HT1080 (cell line): ENCODE results near the gene DOCK1. TPM values are rescaled to one million over a fixed set of nuclear protein-coding genes. Genes with fewer than 3 reads are reported as not detected.
"Not testable (repeated sequence)": the region's sequence is repeated elsewhere in the genome, so short reads cannot be mapped to it uniquely, and the experiment has no call there.

Experiments
- DNase-seq: peaks from one replicate; pipeline ENCODE4 v3.0.0-alpha.2; 2015; ENCODE audit warnings: low read depth
- total RNA-seq: library from RNA; depleted of rRNA; stranded (reverse); fragments of >200 nt; shearing (Covaris generic); gene quantifications from 2 replicates; pipeline ENCODE4 v1.2.3, GENCODE V29; 2014

DOCK1 gene
- total RNA-seq, 1 experiment from 2014 or later: 28.6 TPM

DNA sequence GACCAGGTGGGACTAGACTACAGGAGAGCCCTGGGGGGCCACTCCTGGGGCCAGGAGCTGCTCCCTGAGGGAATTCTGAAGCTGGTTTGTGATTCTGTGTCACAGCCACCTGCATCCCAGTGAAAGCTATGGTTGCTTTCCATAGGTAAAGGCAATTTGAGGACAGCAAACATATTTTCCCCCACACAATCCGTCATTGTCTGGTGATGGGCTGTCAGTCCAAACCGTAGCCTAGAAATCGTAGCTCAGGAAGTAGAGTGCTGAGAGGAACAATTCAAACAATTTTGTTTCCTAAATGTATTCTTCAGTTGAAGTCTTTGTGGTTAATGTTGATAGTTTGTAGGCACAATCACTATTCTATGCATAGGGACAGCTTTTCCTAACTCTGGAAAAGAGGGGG, 397.1 kb downstream of the DOCK1 start:
- DNase-seq: no peak

- DNase-seq: no peak
These were observed 397.9 kb downstream of the DOCK1 start for GRCh38 chr10:127303105-127303504.

DNA sequence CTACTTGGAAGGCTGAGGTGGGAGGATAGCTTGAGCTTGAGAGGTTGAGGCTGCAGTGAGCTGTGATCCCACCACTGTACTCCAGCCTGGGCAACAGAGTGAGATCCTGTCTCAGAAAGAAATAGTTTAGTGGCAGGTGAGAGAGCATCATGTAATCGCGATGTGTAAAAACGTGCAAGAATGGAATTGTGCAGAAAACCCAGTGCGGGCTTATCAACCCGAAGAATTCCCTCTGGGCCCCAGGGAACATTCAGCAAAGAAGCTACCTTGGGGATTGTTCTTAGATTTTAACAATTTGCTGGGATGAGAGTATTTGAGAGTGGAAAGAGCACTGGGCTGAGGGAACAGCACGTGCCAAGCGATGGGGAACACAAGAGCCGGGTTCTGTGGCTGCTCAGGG, 398.5 kb downstream of the DOCK1 start:
- DNase-seq: no peak

DNA sequence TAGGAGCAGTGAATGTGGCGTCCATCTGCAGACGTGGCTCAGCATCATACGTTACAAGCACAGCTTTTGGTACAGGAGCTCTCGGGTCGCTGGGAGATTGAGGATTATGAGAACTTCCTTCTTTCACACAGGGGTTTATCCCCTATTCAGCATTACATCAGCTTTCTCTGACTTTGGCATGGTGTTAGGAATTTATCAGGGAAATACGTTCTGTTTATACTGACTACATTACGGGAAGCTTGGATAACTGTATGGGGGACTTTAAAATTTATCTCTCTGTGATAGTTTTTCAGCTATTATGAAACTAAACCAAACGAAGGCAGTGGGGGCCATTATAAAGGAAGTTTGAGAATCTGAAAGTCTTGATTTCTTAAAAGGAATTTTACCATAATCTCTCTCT, 401.3 kb downstream of the DOCK1 start:
- DNase-seq: no peak

DNA sequence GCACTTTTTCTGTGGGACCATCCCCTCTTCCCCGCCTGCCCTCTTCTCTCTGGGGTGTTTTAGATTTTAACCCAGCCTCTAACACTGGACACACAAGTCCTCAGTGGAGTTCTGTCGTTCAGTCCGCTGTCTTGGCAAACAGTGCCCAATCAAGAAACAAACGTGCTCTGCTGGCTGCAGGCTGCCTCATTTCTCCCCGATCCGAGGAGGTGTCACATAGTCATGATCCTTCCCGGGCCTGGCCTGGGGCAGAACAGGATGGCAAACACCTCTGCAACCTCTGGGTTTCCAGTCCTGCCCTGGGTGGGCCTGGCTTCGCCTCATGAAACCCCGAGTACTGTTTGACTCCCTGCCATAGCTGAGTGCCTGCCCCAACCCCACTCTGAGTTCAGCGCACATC, 402.1 kb downstream of the DOCK1 start:
- no peak for DNase-seq

GRCh38 chr10:127308031-127308430, 402.8 kb downstream of the DOCK1 start:
- DNase-seq: no peak

DNA sequence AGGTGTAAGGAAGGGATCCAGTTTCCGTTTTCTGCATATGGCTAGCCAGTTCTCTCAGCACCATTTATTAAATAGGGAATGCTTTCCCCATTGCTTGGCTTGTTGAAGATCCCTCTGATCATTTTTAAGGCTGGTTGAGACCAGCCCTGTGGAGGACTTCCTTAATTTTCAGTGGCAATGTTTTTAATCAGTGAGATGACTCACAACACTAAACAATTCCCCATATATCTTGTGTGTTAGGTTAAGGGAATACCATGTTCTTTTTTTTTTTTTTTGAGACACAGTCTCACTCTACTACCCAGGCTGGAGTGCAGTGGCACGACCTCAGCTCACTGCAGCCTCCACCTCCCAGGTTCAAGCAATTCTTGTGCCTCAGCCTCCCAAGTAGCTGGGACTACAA, 404.4 kb downstream of the DOCK1 start:
- DNase-seq: not testable (repeated sequence)

DNA sequence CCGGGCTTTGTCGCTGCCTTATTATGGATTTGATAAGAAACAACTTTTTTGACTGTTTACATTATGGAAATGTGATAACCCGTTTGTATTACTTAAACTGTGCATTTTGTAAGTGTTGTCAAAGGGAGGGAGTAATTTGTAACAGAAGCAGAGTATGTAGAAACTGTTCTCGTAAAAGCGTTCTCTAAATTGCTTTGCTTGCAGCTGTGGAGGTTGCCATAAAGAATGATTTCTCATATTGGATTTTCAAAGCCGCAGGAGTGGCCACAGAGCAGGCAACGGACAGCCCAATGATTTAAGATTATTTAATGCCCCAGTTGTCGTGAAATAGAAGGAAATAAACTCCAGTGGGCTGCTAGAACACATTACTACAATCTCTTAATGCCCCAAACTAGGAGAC, 405.2 kb downstream of the DOCK1 start:
- no peak for DNase-seq

- DNase-seq: no peak
These were observed 405.7 kb downstream of the DOCK1 start for GRCh38 chr10:127310923-127311322.

DNA sequence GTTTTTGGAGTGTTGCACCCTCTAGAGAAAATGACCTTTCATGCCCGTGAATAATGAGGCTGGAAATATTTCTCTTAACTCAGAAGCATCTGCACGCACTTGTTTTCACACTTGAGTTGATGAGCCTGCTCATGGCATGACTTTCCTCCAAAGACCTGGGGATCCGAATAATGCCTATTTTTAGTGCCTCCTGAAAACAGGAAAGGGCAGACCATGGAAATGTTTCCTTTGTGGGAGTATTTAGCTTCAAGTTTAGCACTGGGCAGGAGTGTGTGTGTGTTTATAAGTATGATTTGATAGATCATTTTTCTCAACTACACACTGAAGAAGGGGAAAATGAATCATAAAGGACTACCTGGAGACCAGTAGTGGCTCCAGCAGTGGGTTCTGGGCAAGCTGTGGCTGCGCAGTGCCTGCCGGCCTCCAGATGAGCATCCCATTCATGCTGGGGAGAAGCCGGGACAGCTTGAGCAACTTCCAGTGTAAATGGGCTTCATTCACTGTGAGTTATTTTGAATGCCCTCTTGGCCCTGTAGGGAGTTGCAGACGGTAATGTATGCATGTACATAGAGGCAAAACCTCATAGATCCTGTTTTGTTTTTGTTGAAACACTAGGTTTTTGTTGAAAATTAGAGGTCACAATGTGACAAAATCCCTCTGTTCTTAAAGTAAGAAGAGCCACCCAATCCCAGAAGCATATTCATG, 408.9 kb downstream of the DOCK1 start:
- no peak for DNase-seq

- no peak for DNase-seq
These were observed 409.6 kb downstream of the DOCK1 start for GRCh38 chr10:127314797-127315196.

DNA sequence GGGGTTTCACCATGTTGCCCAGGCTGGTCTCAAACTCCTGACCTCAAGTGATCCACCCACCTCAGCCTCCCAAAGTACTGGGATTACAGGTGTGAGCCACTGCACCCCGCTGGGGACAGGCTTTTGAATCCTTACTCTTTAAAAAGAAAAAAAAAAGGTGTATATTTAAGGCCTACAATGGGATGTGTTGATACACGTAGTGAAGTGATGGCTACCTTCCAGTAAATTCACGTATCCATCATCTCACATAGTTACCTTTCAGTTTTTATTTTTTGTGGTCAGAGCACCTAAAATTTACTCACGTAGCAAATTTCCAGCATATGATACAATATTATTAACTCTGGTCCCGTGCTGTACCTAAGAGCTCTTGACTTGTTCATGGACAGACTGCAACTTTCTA, 410.7 kb downstream of the DOCK1 start:
- DNase-seq: no peak

DNA sequence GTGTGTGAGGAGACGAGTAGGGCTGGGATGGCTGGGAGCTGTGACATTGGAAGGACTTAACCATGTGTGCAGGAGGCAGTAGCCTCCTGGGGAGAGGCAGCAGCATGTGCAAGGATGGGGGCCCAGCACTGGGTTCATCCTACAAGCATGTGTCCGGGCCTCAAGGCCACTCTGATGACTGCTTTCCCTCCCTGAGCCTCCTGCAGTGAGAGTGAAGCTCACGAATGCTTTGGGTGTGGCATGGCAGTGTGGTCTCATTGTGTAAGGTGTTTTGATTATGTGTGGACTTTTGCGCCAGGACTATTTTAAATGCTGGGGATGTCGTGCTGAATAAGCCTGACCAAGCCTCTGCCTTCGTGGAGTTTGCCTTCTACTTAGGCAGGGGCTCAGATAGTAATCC, 413.2 kb downstream of the DOCK1 start:
- DNase-seq: no peak

GRCh38 chr10:127319271-127319670, 414.0 kb downstream of the DOCK1 start:
- no peak for DNase-seq

DNA sequence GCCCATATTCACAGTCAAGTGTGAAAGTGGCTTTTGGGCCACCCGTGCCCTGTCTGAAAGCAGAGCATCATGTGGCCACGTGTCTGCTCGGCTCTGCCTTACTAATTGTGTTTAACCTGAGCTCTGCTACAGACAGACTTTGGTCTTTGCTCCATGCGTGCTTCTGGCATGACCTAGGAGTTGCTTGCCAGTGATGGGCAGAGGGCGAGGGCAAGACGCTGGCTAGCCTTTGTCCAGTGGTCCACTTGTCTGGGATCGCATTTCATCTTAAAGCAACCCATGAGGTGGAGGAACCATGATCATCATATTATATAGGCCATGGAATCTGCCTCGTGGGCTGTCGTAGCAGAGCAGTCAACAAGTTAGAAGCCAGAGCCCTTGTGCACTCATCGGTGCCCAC, 414.5 kb downstream of the DOCK1 start:
- no peak for DNase-seq

DNA sequence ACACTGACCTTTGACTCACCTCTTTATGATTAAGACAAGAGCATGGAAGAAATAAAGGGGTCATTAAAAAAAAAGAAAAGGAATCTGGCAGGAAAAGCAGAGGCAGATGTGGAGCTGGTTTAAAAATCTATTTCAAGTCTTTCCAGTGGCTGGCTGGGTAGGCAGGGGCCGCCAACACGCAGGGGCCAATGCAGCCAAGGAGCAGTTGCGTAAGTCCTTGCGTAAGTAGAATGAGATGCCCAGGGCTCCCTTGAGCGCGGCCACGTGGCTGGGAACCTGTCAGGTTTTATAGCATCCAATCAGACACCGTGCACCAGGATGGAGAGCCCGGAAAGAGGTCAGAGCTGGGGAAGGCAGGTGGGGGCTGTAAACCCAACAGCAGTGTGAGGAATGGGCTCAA, 414.9 kb downstream of the DOCK1 start:
- DNase-seq: no peak

DNA sequence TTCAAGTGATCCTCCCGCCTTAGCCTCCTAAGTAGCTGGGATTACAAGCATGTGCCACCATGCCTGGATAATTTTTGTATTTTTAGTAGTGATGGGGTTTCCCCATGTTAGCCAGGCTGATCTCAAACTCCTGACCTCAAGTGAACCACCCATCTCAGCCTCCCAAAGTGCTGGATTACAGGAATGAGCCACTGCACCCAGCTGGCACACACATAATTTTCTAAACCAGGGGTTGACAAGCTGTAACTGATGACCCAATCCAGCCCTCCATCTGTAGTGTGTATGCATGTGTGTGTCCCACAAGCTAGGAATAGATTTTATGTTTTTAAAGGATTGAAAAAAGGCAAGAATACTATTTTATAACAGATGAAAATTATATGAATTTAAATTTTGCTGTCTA, 417.1 kb downstream of the DOCK1 start:
- no peak for DNase-seq

DNA sequence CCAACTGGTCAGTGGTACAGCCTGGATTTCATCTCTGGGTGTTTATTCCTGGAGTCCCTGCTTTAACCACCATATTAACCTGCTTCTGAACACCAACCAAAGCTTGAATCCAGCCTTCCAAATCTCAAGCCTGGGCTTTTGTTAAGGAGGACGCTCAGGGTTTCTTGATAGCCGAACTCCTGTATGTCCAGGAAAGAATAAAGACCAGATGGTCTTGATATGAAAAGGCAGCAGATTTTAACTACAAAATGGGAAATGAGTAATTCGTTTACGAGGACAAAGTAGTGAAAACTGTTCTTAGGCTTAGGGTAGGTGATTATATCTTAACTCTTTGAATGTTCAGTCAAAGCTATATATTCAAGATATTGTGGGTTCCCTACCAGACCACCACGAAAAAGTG, 420.3 kb downstream of the DOCK1 start:
- no peak for DNase-seq

DNA sequence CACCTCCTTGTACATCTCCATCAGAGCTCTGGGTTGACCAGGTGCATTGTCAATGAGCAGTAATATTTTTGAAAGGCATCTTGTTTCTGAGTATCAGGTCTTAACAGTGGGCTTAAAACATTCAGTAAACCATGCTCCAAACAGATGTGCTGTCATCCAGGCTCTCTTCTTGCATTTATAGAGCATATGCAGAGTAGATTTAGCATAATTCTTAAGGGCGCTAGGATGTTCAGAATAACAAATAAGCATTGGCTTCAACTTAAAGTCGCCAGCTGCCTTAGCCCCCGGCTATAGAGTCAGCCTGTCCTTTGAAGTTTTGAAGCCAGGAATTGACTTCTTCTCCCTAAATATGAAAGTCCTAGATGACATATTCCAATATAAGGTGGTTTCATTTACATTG, 421.7 kb downstream of the DOCK1 start:
- no peak for DNase-seq

DNA sequence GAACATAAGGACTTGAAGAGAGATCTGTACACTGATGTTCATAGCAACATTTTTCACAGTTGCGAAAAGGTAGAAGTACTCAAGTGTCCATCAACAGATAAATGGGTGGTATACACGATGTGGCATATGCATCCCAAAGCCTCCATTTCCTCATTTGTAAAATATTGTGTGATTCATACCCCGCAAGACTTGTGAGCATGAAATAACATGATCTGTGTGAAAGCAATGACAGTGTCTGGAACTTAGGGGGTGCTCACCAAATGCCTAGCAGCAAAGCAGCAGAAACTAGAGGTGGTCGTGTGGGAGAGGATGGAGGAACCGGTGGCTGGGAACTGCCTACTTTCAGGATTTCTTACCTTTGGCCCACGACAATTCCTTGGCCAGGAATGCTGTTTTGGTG, 426.5 kb downstream of the DOCK1 start:
- DNase-seq: no peak

GRCh38 chr10:127332631-127333030, 427.4 kb downstream of the DOCK1 start:
- peak; percentile 4 for DNase-seq

DNA sequence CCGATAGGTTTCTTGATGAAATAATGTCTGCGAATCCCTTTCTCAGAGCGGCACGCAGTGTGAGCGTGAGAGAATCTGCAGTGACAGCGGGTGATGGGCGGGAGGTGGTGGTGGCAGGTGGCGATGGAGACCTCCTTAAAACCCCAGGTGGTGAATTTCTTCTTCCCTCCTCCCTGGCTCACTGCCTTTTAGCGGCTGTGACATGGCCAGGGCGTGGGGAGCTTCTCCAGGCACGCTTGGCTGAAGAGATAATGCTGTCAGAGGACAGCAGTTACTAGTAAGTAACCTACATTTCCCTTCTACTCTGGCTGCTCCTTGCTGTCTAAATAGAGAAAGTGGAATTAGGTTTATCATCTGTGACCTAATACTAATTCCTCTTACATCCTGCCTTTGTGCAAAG, 432.6 kb downstream of the DOCK1 start:
- DNase-seq: no peak

DNA sequence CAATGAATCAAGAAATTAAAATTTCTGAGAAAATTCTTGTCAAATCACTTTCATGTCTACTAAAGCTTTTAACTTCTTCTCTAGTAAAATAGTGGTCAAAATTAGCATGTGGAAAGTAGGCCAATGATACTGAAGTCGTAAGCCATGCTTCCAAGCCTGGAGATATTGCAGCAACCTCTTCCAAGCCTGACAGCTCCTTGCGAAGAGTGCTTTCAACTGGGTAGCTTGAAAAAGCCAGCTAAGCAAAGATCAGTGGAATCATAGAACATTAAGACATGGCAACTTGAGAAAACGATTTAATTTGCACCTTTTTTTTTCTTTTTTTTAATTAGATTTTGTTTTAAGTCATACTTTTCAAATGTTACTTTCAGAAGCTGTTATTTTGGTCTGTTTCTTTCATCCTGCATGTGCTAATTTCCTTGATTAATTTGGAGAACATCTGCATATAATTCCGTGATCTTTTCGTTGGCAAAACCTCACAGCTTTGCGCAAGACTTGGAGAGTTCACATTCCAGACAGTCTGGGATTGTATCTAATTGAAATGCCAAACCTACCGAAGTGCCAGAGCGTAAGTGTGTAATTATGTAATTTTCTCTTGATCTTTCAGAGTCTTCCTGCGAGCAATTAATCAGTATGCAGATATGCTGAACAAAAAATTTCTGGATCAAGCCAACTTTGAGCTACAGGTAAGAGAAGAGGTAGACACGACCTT, 433.3 kb downstream of the DOCK1 start:
- DNase-seq: no peak
